HG03439 (cell line): ENCODE data around the gene GRB2.
"Not testable (repeated sequence)": the region's sequence is repeated elsewhere in the genome, so short reads cannot be mapped to it uniquely, and the experiment has no call there.

Experiments used
- ATAC-seq: cut with Tn5 transposase; IDR thresholded peaks from one replicate; pipeline ENCODE4 v1.9.1; 2021; ENCODE audit warnings: mild to moderate bottlenecking, moderate library complexity; ENCODE audit not compliant: unreplicated experiment

Gene GRB2

DNA sequence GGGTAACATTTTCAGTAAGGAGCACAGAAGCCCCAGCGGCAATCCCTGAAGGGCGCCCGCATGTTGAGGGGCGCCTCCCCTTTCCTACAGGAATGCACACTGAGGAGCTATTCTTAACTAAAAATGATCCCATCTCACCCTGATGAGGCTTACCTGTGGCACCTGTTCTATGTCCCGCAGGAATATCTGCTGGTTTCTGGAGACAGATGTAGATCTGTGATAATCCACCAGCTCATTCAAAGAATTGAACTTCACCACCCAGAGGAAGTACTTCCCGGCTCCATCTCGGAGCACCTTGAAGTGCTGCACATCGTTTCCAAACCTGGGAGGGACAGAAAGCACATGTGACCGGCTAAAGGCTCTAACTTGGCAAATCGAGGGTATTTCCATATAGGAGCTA lies 84.0 kb downstream of the GRB2 start:
- ATAC-seq = no peak

DNA sequence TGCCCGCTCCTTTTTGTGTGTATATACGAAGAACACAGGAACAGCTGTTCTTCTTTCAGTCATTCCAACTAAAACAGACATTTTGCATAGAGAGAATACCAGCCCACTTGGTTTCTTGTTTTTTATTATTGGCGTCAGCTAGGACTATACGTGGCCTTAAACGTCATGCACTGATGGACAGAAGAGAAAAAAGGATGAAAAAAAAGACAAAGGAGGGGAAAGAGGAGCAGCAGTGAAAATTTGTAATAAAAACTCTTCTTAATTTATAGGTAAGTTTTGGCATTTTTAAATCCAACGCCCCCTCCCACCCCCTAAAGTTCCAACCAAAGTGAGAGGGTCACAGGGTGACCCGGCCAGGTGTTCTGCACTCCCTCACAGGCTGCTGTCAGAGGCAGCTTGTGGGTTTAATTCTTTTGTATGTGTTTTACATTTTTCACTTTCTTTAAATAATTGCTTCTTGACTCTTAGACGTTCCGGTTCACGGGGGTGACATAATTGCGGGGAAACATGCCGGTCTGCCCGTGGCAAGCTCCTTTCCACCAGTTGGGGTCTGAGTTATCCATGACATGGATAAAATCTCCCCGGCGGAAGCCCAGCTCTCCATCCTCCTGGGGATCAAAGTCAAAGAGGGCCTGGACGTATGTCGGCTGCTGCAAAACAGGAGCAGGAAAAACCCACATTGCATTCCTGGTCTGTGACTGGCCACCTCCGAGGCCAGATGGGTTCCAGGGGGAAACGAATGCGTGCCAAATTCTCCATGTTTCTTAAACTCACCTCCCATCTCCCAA lies 85.4 kb downstream of the GRB2 start:
- ATAC-seq = peak; percentile 43

GRCh38 chr17:75318615-75319222 lies 86.8 kb downstream of the GRB2 start:
- ATAC-seq = no peak

GRCh38 chr17:75318211-75318610 lies 87.3 kb downstream of the GRB2 start:
- no peak for ATAC-seq

DNA sequence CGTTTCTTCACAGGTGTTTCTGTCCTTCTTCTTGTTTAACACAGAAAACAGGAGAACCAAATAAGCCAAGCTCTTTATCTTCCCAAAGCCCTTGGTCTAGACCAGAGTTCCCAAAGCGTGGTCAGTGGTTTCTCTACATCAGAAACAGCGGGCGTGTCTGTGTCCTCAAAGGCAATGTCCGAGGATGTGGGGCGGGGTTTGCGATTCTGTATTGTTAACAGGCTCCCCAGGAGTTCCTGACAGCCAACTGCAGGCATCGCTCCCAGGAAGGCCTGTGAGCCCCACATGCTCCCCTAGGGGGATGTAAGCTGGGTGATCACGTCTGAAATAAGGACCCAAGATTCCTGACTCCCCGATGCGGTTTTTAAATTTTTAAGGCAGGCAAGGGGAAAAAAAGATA lies 87.8 kb downstream of the GRB2 start:
- ATAC-seq = no peak

DNA sequence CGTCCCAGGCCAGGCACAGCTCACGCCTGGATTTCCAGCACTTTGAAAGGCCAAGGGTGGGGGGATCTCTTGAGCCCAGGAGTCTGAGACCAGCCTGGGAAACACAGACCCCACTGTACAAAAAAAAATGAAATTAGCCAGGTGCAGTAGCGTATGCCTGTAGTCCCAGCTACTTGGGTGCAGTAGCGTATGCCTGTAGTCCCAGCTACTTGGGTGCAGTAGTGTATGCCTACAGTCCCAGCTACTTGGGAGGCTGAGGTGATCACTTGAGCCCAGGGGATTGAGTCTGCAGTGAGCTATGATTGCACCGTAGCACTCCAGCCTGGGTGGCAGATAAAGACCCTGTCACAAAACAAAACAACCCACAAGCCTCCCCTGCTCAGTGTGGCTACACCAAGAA lies 89.2 kb downstream of the GRB2 start:
- ATAC-seq = no peak

DNA sequence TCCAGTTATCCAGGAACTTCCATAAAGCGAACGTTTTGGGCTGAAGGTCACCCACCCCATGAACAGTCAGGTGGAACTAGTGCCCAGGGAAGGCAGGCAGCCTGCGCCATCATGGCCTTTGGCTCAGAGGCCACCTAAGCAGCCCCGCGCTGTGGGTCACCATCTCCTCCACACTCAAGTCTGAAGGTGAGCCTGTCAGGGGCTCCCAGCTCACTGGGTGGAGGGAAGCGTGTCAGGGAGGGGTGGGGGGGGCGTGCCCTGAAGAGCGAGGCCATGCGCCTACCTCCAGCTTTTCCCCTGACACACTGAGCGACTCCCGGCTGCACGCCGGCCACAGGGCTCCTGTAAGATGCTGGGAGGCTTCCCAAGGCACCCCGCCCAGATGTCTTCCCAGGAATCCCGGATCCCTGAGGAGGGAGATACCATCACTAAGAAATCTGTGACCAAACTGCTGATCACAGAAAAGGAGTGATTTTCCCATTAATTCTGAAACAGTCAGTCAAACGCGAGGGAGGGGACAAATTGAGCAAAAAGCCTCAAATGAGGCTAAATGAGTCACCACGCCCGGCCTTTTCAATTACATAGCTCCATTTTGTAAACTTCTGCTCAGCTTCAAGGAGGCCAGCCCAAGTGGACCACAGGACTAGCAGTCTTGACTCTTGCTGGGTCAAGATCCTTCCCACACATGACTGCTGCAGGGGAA lies 89.8 kb downstream of the GRB2 start:
- no peak for ATAC-seq

DNA sequence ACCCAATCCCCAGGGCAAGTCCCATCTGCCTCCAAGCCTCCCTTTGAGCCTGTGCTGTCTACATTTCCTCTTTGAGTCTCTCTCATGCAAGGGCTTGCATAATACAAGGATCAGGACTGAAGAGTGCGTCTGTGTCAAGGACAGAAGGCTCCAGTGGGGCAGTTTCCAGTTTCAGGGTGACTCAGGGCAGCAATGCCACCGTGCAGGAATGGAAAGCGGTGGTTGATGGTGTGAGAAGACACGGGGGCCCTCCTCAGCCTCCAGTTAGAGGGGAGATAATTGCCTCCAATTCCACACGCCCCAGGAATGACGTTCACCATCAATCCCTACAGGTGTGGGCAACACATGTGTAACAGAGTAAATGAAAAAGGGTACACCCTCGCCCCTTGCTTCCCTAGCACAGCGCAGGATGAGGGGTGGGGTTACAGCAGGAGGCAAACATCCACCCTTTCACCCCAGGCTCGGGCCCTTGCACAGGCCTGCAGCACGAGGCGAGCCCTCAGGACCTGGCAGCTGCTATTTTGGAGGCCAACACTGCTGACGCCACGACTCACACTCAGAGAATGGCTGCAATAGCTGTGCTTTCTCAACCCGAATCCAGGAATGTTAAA lies 91.4 kb downstream of the GRB2 start:
- peak; percentile 48 for ATAC-seq

DNA sequence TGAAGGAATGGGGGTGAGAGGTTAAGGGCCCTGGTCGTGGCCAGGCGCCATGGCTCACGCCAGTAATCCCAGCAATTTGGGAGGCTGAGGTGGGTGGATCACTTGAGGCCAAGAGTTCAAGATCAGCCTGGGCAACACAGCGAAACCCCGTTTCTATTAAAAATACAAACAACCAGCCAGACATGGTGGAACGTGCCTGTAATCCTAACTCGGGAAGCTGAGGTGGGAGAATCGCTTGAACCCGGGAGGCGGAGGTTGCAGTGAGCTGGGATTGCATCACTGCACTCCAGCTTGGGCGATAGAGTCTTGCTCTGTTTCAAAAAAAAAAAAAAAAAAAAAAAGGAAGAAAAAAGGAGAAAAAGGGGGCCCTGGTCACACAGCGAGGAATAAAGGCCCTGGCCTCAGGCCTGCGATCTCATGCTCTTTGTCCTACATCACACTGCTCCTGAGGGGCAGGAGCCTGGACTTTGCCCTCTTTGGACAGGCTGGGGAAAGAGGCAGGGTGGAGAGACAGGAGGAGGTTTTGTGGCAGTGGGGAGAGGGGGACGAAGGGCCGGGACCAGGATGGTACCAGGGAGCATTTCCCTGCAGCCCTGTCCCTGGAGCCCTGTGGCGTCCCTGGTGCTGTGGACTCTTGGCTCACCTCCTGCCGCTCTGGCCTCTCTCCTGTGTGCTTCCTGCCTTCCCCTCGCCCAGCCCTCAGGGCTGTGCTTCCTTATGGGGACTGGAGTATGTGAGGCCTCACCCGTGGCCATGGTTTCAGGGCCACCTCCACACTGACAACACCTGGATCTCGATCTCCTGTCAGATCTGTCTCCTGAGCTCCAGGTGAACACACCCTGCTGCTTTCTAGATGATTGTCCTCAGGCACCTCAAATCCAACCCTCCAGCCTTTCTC lies 96.5 kb downstream of the GRB2 start:
- no peak for ATAC-seq

- no peak for ATAC-seq
Observed at GRCh38 chr17:75307957-75308731, 97.3 kb downstream of the GRB2 start.

DNA sequence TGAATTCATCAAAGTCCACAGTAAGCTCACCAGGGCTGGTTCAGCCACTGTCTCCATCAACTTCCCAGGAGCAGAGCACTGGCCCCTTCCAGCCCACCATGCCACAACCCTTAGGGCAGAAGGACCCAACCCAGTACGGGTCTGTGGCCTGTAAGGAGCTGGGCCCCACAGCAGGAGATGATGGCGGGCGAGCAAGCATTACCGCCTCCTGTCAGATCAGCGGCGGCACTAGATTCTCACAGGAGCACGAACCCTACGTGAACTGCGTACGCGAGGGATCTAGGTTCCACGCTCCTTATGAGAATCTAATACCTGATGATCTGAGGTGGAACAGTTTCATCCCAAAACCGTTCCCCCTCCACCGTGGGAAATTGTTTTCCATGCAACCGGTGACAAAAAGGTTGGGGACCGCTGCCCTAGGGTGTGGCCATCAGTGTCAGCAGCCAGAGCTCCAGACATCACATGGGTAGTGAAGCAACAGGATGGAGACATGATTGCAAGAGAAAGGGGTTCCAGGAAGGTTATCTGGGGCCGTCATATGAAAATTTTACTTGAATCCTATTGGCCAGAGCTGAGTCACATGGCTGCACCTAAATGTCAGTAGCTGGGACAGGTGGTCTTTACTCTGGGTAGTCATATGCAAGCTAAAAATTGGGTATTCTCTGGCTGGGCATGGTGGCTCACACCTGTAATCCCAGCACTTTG lies 103.8 kb downstream of the GRB2 start:
- ATAC-seq = no peak

GRCh38 chr17:75301049-75301448 lies 104.4 kb downstream of the GRB2 start:
- ATAC-seq = no peak

DNA sequence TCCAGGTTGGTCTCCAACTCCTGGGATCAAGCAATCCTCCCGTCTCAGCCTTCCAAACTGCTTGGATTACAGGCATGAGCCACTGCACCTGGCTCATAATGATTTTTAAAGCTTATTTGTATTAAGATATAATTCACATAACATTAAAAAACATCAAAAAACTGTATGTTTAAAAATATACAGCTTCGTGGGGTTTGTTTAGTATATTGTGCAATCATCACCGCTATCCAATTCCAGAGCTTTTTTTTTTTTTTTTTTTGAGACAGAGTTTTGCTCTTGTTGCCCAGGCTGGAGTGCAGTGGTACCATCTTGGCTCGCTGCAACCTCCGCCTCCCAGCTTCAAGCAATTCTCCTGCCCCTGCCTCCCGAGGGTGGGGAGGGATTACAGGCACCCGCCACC lies 105.2 kb downstream of the GRB2 start:
- no peak for ATAC-seq

GRCh38 chr17:75295201-75296158 lies 110.0 kb downstream of the GRB2 start:
- peak; percentile 59 for ATAC-seq

DNA sequence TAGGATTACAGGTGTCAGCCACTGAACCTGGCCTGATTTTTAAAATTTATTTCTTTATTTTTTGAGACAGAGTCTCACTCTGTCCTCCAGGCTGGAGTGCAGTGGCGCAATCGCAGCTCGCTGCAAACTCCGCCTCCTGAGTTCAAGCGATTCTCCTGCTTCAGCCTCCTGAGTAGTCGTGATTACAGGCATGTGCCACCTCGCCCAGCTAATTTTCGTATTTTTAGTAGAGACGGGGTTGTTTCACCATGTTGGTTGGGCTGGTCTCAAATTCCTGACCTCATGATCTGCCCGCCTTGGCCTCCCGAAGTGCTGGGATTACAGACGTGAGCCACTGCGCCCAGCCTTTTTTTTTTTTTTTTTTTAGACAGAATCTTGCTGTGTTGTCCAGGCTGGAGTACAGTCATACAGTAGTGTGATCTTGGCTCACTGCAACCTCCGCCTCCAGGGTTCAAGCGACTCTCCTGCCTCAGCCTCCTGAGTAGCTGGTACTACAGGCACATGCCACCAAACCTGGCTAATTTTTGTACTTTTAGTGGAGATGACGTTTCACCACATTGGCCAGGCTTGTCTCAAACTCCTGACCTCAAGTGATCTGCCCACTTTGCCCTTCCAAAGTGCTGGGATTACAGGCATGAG lies 112.5 kb downstream of the GRB2 start:
- ATAC-seq = not testable (repeated sequence)

- peak; percentile 12 for ATAC-seq
Observed at GRCh38 chr17:75289832-75290337, 115.6 kb downstream of the GRB2 start.

- ATAC-seq = peak; percentile 92
Observed at GRCh38 chr17:75289115-75289831, 116.2 kb downstream of the GRB2 start, which contains the start of gene SLC25A19. TSS of gene SLC25A19 (minus strand) at chr17:75289433. CDS start at chr17:75286764, 2,669 bp downstream.
